MM.1S (cell line): ENCODE data around the gene ATG4C.

Source experiments
- DNase-seq: peaks from one replicate; pipeline ENCODE4 v3.0.0-alpha.2; 2015
- H2AFZ ChIP-seq: fragments of 300-600 bp; sonication (generic); 2 replicates; pipeline ENCODE4 v1.6.0; 2016; ENCODE audit warnings: antibody characterized with exemption, low read length
- H3F3A ChIP-seq: fragments of 300-600 bp; sonication (generic); 2 replicates; pipeline ENCODE4 v1.6.1; 2016; ENCODE audit warnings: mild to moderate bottlenecking, antibody characterized with exemption, low read length, moderate library complexity, mixed read lengths; ENCODE audit not compliant: insufficient read depth
- H3K27ac ChIP-seq: fragments of 300-600 bp; sonication (generic); 2 replicates; pipeline ENCODE4 v1.5.1; 2016; ENCODE audit warnings: mild to moderate bottlenecking, low read length
- H3K27me3 ChIP-seq: fragments of 300-600 bp; sonication (generic); replicated peaks from 2 replicates; pipeline ENCODE4 v1.6.0; 2016; ENCODE audit warnings: low read length; ENCODE audit not compliant: insufficient read depth
- H3K36me3 ChIP-seq: fragments of 300-600 bp; sonication (generic); replicated peaks from 2 replicates; pipeline ENCODE4 v1.6.1; 2016; ENCODE audit warnings: mild to moderate bottlenecking, low read length, mixed read lengths; ENCODE audit not compliant: insufficient read depth
- H3K4me1 ChIP-seq: fragments of 300-600 bp; sonication (generic); 2 replicates; pipeline ENCODE4 v1.6.1; 2016; ENCODE audit warnings: low read length, mixed read lengths
- H3K4me2 ChIP-seq: fragments of 300-600 bp; sonication (generic); 2 replicates; pipeline ENCODE4 v1.6.0; 2016; ENCODE audit warnings: low read depth, low read length
- H3K4me3 ChIP-seq: fragments of 300-600 bp; sonication (generic); 2 replicates; pipeline ENCODE4 v1.5.1; 2016; ENCODE audit warnings: low read length, mixed read lengths
- H3K79me2 ChIP-seq: fragments of 300-600 bp; sonication (generic); 2 replicates; pipeline ENCODE4 v1.6.1; 2016; ENCODE audit warnings: mixed run types, low read length, mixed read lengths
- H3K9ac ChIP-seq: fragments of 300-600 bp; sonication (generic); 2 replicates; pipeline ENCODE4 v1.6.1; 2016; ENCODE audit warnings: low read length, mixed read lengths
- H3K9me2 ChIP-seq: fragments of 300-600 bp; sonication (generic); replicated peaks from 2 replicates; pipeline ENCODE4 v1.6.1; 2016; ENCODE audit warnings: mild to moderate bottlenecking, low read length, mixed read lengths; ENCODE audit not compliant: insufficient read depth
- H3K9me3 ChIP-seq: fragments of 300-600 bp; sonication (generic); replicated peaks from 2 replicates; pipeline ENCODE4 v1.6.1; 2016; ENCODE audit warnings: mild to moderate bottlenecking, low read length, mixed read lengths; ENCODE audit not compliant: insufficient read depth
- H4K20me1 ChIP-seq: fragments of 300-600 bp; sonication (generic); 2 replicates; pipeline ENCODE4 v1.6.1; 2016; ENCODE audit warnings: mild to moderate bottlenecking, low read length, moderate library complexity, mixed read lengths; ENCODE audit not compliant: insufficient read depth
- EZH2 ChIP-seq: fragments of 300-600 bp; sonication (generic); optimal IDR thresholded peaks from 2 replicates; pipeline ENCODE3; 2017; ENCODE audit warnings: low read depth, mild to moderate bottlenecking, antibody characterized with exemption, low read length, mixed read lengths
- EZH2phosphoT487 ChIP-seq: fragments of 300-600 bp; sonication (generic); IDR thresholded peaks from 2 replicates; pipeline ENCODE4 v1.6.1; 2018; ENCODE audit warnings: antibody characterized with exemption, low read length
- TF ChIP-seq, protein P1 (sequence below): fragments of 300-600 bp; sonication (generic); IDR thresholded peaks from 2 replicates; pipeline ENCODE4 v1.5.1; 2016; ENCODE audit warnings: antibody characterized with exemption, low read length, mixed read lengths

ATG4C gene

DNA sequence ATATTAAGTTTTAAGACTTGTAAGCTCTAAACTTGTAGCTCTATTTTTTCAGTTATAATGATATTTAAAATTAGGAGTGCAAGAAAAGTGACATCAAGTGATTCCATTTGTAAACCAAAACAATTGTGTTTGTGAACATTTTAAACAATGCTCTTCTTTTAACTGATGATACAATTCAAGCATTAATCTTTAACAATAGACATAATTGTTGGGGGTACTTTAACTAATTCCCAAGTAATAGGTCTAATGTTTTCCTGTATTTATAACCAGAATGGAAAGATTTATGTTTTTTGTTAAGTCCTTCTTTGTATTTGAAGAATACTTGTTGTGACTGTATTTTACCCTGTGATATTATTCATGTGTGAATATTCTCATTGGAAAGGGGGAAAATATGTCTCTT lies 6.8 kb downstream of the ATG4C start:
- Histone ChIP-seq H3K4me3 (no peak overlapping the region), H3K9me2 (no peaks in the 10 kb centered on the region), H3K9ac (no peak overlapping the region), H3K36me3 (no peaks in the 10 kb centered on the region), H4K20me1 (no peaks in the 10 kb centered on the region), H3K4me1 (no peaks in the 10 kb centered on the region), H3K4me2 (no peak overlapping the region), H3F3A (no peaks in the 10 kb centered on the region), H3K79me2 (peaks cover 22% of the 10 kb centered on the region), H2AFZ (no peak overlapping the region), H3K27me3 (no peaks in the 10 kb centered on the region), H3K9me3 (no peaks in the 10 kb centered on the region), H3K27ac (no peak overlapping the region)
- TF ChIP-seq EZH2phosphoT487, result no peak
- no peak for DNase-seq

DNA sequence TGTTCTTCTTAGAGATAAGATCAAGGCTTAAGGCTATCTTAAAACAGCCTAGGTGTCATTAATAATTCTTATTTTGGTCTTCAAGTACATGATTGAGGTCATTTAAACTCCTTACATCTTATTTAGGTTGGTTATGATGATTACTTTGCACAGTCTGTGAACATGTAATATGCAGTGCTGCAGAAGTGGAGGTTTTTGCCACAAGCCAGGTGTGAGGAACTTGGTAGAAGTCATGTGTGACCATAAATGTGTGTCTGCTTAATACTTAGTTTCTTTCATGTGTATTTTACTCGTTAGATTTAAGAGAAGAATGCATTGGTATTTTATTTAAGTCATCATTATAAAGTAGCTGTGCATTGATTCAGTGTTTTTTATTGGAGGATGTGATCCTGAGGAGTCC lies 10.1 kb downstream of the ATG4C start:
- no peak overlapping the region for H3K4me2 ChIP-seq
- no peaks in the 10 kb centered on the region for H3K9me3 ChIP-seq
- no peak overlapping the region for H2AFZ ChIP-seq
- no peaks in the 10 kb centered on the region for H3F3A ChIP-seq
- TF ChIP-seq EZH2phosphoT487 (no peak), EZH2 (no peak)
- TF ChIP-seq, protein P1, sequence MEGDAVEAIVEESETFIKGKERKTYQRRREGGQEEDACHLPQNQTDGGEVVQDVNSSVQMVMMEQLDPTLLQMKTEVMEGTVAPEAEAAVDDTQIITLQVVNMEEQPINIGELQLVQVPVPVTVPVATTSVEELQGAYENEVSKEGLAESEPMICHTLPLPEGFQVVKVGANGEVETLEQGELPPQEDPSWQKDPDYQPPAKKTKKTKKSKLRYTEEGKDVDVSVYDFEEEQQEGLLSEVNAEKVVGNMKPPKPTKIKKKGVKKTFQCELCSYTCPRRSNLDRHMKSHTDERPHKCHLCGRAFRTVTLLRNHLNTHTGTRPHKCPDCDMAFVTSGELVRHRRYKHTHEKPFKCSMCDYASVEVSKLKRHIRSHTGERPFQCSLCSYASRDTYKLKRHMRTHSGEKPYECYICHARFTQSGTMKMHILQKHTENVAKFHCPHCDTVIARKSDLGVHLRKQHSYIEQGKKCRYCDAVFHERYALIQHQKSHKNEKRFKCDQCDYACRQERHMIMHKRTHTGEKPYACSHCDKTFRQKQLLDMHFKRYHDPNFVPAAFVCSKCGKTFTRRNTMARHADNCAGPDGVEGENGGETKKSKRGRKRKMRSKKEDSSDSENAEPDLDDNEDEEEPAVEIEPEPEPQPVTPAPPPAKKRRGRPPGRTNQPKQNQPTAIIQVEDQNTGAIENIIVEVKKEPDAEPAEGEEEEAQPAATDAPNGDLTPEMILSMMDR, result no peak
- H4K20me1 ChIP-seq, result no peaks in the 10 kb centered on the region
- H3K36me3 ChIP-seq, result no peaks in the 10 kb centered on the region
- H3K27me3 ChIP-seq, result no peaks in the 10 kb centered on the region
- no peaks in the 10 kb centered on the region for H3K9me2 ChIP-seq
- no peaks in the 10 kb centered on the region for H3K4me1 ChIP-seq
- DNase-seq, result no peak
- peaks cover 7% of the 10 kb centered on the region; the same call in 1 of the 2 replicates for H3K79me2 ChIP-seq
- no peak overlapping the region for H3K27ac ChIP-seq
- H3K4me3 ChIP-seq, result no peak overlapping the region
- no peak overlapping the region for H3K9ac ChIP-seq

DNA sequence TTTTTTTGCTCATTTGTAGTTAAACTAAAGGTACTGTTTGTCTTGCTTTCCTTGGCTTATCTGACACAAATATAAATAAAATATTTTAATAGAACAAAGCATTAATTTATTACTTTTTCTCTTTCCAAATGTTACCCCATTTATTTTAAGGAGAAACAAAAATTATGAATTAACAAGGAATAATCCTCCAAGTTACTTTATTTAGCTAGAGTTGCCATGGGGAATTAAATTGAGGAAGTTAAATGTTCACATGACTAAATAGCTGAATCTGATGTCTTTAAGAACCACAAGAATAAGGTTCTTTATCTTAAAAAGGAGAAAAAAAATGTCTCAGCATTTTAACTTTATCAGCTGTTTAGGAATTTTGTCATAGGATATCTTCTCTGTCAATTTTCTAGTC lies 12.3 kb downstream of the ATG4C start:
- peaks cover 13% of the 10 kb centered on the region for H3K4me1 ChIP-seq
- H3K4me3 ChIP-seq, result no peak overlapping the region
- TF ChIP-seq, protein P1, result no peak

DNA sequence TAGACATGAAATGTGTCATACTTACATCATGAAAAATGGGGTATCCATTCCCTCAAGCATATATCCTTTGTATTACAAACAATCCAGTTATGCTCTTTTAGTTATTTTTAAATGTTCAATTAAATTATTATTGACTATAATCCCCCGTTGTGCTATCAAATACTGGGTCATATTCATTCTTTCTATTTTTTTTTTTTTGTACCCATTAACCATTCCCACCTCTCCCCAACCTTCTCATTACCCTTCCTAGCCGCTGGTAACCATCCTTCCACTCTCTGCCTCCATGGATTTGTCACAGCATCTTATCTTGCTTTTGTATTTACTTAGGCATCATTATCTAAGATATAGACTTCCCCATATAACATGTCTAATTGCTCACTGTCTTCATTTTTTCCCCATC lies 15.8 kb downstream of the ATG4C start:
- Histone ChIP-seq H3K4me3 (no peak overlapping the region), H3K4me2 (peak overlapping the region; percentile 95; the same call in 1 of the 2 replicates), H3K36me3 (no peaks in the 10 kb centered on the region), H3K9ac (no peak overlapping the region), H3K4me1 (peaks cover 15% of the 10 kb centered on the region), H3F3A (peaks cover 18% of the 10 kb centered on the region), H3K9me3 (no peaks in the 10 kb centered on the region), H3K9me2 (no peaks in the 10 kb centered on the region), H3K27ac (peak overlapping the region; percentile 74; the same call in 1 of the 2 replicates), H3K27me3 (no peaks in the 10 kb centered on the region), H4K20me1 (no peaks in the 10 kb centered on the region; the same call in 1 of the 2 replicates), H2AFZ (no peak overlapping the region), H3K79me2 (0 out of 2 replicates have a peak, but pooled peaks cover 5% of the 10 kb centered on the region)
- no peak for TF ChIP-seq EZH2phosphoT487
- TF ChIP-seq EZH2, result no peak
- TF ChIP-seq, protein P1, result no peak
- no peak for DNase-seq

More for the DNA sequence above, 12.3 kb downstream of the ATG4C start:
- Histone ChIP-seq H3K4me2 (no peak overlapping the region), H3K9me3 (no peaks in the 10 kb centered on the region), H3K36me3 (no peaks in the 10 kb centered on the region), H4K20me1 (no peaks in the 10 kb centered on the region; the same call in 1 of the 2 replicates), H3F3A (peaks cover 16% of the 10 kb centered on the region), H3K79me2 (peaks cover 5% of the 10 kb centered on the region; the same call in 1 of the 2 replicates), H3K9me2 (no peaks in the 10 kb centered on the region), H3K27ac (no peak overlapping the region), H3K27me3 (no peaks in the 10 kb centered on the region), H2AFZ (no peak overlapping the region), H3K9ac (no peak overlapping the region)
- no peak for DNase-seq
